Measurements from ENCODE around the gene HMX1.

- TF ChIP-seq CTCF (IDR thresholded peaks at IDR 0.05) (no peak), POLR2A (IDR thresholded peaks at IDR 0.05) (no peak)
Measured at GRCh38 chr4:8871417-8872401, at the start of gene HMX1.
